Activated CD4-positive, alpha-beta T cell treated with anti-CD3 and anti-CD28 coated beads, Interleukin-2, Interleukin-4, amounts not matched to agents 100 ng/mL and 50 ng/mL, durations not matched to agents 16 hours and 8 hours (primary cell): ENCODE data around the gene RGR.

Experiments used
- DNase-seq: peaks from one replicate; pipeline ENCODE4 v3.0.0-alpha.2; 2020; ENCODE audit warnings: low spot score

Gene RGR, protein sequence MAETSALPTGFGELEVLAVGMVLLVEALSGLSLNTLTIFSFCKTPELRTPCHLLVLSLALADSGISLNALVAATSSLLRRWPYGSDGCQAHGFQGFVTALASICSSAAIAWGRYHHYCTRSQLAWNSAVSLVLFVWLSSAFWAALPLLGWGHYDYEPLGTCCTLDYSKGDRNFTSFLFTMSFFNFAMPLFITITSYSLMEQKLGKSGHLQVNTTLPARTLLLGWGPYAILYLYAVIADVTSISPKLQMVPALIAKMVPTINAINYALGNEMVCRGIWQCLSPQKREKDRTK

DNA sequence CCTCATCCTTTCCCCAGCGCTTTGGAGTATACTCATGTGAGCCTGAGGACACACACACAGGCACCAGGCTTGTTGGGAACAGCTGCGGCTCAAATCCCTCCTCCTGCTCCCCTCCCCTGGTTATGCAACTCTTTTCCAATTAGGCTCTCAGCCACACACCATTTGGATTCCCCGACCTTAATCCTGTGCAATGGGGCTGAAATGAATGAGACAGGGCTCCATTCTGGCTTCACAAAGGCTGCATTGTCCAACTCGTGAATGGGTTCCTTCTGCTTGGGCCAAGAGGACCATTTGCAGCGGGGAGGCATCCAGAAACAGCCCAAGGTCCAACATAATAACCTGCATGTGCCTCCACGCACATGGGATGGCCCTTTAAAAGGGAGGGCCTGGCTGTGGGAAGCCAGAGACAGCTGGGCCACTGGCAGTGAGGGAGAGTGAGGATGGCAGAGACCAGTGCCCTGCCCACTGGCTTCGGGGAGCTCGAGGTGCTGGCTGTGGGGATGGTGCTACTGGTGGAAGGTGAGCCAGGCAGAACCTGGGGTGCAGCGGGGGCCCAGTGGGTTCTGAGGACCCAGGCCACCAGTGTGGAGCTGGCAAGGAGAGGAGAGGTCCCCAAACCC, at the start of gene RGR:
TSS of gene RGR (plus strand) at position 403 of the 620 bp plus-strand sequence. CDS start at position 441, 38 bp downstream.
- no peak for DNase-seq

DNA sequence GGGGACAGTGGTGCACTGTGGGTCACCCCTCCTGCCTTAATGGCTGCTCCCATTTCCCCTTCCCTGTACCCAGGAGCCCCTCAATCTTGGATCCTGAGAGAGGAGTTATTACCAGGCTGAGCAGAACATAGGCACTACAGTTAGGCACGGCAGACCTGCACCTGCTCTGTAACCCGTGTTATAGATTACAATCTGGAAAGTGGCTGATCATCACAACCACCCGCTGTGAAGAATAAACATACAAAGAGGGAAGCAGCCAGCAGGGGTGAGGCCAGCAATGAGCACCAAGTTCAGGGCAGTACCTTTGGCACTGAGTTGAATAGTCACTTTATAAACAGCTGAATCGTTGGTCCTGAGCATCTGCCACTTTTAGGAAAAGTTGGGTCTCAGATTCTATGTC, 48.8 kb upstream of the RGR start:
- DNase-seq = no peak

- no peak for DNase-seq
Measured at GRCh38 chr10:84196941-84197340, 47.9 kb upstream of the RGR start.

GRCh38 chr10:84197643-84198042, 47.2 kb upstream of the RGR start:
- no peak for DNase-seq

- DNase-seq = no peak
Measured at GRCh38 chr10:84198206-84198915, 46.5 kb upstream of the RGR start.

- DNase-seq = no peak
Measured at GRCh38 chr10:84200537-84201243, 44.2 kb upstream of the RGR start.

DNA sequence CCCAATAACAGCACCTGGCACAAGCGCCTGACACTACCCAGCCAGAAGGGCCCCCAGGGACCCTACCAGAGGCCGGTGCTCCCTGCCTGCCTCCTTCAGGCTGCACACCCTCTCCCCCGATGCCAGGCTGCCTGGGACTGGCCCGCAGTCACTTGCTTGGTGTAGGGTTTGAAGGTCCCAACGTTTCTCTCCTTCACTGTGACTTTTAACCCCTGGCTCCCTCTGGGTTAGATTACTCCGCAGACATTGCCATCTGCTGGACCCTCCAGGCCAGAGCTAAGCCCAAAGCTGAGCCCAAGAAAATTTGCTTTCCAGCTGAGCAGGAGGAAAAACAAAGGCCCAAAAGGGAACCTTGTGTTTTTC, 43.6 kb upstream of the RGR start:
- no peak for DNase-seq

GRCh38 chr10:84201682-84202081, 43.2 kb upstream of the RGR start:
- no peak for DNase-seq

DNA sequence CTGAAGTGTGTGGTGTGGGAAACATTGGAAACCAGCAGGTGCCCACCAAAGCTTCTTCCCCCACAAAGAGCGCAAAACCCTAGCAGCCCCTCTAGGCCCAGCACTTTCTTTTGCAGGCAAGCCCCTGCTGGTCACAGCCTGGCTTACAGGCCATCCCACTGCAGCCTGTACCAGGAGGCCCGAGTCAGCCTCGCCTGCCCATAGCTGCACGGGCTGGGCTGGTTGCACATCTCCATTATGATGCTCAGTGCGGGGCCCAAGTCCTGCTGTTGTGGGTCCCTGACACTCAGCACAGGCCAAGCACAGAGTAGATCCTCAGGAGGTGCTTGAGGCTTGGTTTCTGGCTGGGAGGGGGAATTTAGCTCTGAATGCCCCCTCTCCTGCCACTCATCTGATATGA, 42.5 kb upstream of the RGR start:
- no peak for DNase-seq

GRCh38 chr10:84204122-84204521, 40.7 kb upstream of the RGR start:
- no peak for DNase-seq

DNA sequence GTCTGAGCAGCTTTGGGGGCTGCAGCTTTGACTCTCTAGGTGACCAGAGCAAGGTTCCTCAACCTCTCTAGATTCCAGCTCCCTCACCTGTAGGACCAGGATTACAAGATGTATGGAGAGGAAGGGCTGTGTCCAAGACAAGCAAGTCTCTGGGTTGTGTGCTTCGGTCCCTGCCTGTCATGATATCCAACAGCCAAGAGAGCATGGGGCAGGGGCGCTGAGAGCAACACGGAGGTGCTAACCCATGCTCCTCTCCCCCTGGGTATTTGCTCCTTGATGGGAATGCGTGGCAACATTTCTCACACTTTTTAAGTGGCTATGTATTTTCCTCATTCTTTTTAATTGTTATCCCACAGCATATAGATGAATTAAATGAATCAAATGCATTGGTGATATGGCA, 40.2 kb upstream of the RGR start:
- no peak for DNase-seq

GRCh38 chr10:84205049-84205852, 39.6 kb upstream of the RGR start:
- DNase-seq = peak; percentile 54

DNA sequence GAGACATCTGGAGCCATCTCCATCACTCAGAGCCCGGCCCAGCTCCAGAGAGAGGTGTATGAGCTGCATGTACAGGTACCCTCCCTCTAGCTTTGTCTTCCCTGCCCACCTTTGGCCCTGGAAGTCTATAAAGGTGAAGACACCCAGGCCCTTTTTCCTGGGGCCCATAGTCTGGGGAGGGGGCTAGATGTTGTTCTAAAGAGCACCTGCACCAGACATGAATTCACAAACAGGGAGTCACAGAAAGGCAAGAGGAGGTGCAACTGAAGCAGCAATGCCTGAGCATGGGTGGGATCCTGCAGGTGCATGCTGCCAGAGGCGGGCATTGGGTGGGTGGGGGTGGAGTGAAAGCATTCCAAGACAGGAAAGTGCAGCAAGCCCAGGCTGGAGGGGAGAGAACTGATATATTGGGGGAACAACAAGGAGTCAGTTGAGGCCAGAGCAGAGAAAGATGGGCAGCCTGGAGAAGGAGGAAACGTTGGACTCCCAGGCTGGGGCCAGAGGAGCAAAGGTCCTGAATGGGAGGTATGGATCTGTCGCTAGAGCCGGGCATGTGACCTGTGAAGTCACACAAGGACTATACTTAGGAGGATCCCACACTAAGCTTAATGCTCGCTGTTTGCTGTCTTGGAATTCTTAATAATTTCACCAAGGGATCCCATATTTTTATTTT, 38.9 kb upstream of the RGR start:
- DNase-seq = no peak

- DNase-seq = no peak
Measured at GRCh38 chr10:84208023-84208422, 36.8 kb upstream of the RGR start.

- no peak for DNase-seq
Measured at GRCh38 chr10:84211566-84211965, 33.3 kb upstream of the RGR start.

DNA sequence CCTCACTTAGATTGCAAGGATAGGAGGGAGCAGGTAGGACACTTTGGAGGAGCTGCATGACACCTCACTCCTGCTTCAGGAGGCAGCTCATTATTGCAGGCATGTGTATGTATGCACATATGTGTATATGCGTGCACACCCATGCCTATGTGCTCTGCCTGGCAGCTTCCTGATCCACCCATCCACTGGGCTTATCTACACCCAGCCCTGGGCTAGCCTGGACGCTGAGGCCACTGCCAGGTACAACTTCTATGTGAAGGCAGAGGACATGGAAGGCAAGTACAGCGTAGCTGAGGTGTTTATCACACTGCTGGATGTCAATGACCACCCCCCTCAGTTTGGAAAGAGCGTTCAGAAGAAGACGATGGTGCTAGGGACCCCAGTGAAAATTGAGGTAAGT, 32.8 kb upstream of the RGR start:
- DNase-seq = no peak

GRCh38 chr10:84213076-84213475, 31.8 kb upstream of the RGR start:
- no peak for DNase-seq

DNA sequence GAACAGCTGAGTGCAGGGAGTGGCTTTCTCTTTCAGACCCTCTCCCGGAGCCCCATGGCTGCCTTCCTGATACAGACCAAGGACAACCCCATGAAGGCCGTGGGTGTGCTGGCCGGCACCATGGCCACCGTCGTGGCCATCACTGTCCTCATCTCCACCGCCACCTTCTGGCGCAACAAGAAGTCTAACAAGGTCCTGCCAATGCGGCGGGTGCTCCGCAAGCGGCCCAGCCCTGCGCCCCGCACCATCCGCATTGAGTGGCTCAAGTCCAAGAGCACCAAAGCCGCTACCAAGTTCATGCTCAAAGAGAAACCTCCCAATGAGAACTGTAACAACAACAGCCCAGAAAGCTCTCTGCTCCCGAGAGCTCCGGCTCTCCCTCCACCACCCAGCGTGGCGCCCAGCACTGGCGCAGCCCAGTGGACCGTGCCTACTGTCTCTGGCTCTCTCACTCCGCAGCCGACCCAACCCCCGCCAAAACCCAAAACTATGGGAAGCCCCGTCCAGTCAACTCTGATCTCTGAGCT, 30.7 kb upstream of the RGR start:
- no peak for DNase-seq

GRCh38 chr10:84214612-84215235, 30.1 kb upstream of the RGR start:
- DNase-seq = peak; percentile 47

DNA sequence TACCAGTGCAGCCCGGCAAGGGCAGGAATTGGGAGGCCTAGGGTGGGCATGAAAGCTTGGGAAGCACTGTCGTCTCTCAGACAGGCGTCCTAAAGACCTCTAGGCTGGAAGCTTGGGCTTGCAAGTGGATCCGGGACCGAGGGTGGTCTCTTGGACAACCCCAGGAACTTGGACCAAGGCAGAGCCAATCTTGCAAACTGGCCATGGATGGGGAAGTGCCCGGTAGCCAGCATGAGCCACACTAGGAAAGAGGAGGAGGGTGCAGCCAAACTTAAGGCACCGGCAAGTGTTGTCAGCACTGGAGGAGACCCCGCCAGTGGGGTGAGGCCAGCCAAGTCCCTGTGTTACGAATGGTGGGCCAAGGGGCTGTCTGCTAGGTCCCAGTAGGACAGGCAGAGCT, 28.0 kb upstream of the RGR start:
- DNase-seq = no peak

DNA sequence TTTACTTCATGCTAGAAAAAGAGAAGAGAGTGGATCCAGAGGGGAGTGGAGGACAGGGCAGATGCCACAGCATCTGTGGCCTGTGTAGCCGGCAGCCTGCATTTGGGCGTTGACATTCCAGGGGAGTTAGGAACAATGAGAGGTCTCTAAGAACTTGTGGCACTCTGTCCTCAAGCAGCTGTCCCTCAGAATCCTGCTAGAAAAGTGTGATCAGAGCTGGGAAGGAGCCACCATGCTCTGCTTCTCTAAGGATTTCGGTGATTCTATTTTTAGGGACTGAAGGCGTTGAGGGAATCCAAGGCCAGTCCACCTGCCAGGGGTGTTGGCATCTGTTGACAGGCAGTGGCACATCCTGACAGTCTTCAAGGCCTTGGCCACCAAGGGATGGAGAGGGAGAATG, 27.1 kb upstream of the RGR start:
- DNase-seq = no peak
